ENCODE results near the gene ZFAND3.

Gene ZFAND3

GRCh38 chr6:37806213-37806612 lies 13.3 kb upstream of the ZFAND3 start:
- TF ChIP-seq, protein P1, sequence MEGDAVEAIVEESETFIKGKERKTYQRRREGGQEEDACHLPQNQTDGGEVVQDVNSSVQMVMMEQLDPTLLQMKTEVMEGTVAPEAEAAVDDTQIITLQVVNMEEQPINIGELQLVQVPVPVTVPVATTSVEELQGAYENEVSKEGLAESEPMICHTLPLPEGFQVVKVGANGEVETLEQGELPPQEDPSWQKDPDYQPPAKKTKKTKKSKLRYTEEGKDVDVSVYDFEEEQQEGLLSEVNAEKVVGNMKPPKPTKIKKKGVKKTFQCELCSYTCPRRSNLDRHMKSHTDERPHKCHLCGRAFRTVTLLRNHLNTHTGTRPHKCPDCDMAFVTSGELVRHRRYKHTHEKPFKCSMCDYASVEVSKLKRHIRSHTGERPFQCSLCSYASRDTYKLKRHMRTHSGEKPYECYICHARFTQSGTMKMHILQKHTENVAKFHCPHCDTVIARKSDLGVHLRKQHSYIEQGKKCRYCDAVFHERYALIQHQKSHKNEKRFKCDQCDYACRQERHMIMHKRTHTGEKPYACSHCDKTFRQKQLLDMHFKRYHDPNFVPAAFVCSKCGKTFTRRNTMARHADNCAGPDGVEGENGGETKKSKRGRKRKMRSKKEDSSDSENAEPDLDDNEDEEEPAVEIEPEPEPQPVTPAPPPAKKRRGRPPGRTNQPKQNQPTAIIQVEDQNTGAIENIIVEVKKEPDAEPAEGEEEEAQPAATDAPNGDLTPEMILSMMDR (conservative IDR thresholded peaks at IDR 0.05; ENCODE audit: control insufficient read depth, insufficient read depth, low read depth, low read length) = no peak
- no peak overlapping the region for H3K4me3 ChIP-seq (ENCODE audit: control insufficient read depth, low read depth, low read length)
- no peak for DNase-seq (ENCODE audit: low read depth)

GRCh38 chr6:37807656-37808055 lies 11.9 kb upstream of the ZFAND3 start:
- no peak overlapping the region for H3K4me3 ChIP-seq (ENCODE audit: control insufficient read depth, low read depth, low read length)
- TF ChIP-seq, protein P1 (conservative IDR thresholded peaks at IDR 0.05; ENCODE audit: control insufficient read depth, insufficient read depth, low read depth, low read length) = no peak
- DNase-seq (ENCODE audit: low read depth) = no peak

- DNase-seq (ENCODE audit: low read depth) = peak; percentile 70
- no peak overlapping the region for H3K4me3 ChIP-seq (ENCODE audit: control insufficient read depth, low read depth, low read length)
- TF ChIP-seq, protein P1 (conservative IDR thresholded peaks at IDR 0.05; ENCODE audit: control insufficient read depth, insufficient read depth, low read depth, low read length) = no peak
Measured at GRCh38 chr6:37809197-37809543, 10.4 kb upstream of the ZFAND3 start.

DNA sequence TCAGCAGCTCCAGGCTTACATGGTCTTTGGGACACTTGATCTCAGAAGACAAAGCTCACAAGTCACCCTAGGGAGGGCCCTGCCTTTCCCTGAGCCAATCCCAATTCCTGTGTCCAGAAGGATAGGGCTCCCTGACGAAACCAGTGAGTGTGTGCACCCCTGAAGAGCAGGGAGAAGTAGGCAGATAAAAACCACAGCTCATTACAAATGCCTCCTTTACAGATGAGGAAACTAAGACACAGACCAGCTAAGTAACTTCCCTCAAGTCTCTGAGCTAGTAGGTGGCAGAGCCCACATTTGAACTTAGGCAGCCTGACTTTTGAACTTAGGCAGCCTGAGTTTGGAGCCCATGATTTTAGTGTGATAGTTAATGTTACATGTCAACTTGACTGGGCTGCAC lies 6.7 kb upstream of the ZFAND3 start:
- no peak overlapping the region for H3K4me3 ChIP-seq (ENCODE audit: control insufficient read depth, low read depth, low read length)

GRCh38 chr6:37814374-37814773 lies 5.2 kb upstream of the ZFAND3 start:
- TF ChIP-seq, protein P1 (conservative IDR thresholded peaks at IDR 0.05; ENCODE audit: control insufficient read depth, insufficient read depth, low read depth, low read length) = no peak
- DNase-seq (ENCODE audit: low read depth) = no peak
- no peak overlapping the region for H3K4me3 ChIP-seq (ENCODE audit: control insufficient read depth, low read depth, low read length)

More for the DNA sequence above, 6.7 kb upstream of the ZFAND3 start:
- no peak for DNase-seq (ENCODE audit: low read depth)
- TF ChIP-seq, protein P1 (conservative IDR thresholded peaks at IDR 0.05; ENCODE audit: control insufficient read depth, insufficient read depth, low read depth, low read length) = no peak

DNA sequence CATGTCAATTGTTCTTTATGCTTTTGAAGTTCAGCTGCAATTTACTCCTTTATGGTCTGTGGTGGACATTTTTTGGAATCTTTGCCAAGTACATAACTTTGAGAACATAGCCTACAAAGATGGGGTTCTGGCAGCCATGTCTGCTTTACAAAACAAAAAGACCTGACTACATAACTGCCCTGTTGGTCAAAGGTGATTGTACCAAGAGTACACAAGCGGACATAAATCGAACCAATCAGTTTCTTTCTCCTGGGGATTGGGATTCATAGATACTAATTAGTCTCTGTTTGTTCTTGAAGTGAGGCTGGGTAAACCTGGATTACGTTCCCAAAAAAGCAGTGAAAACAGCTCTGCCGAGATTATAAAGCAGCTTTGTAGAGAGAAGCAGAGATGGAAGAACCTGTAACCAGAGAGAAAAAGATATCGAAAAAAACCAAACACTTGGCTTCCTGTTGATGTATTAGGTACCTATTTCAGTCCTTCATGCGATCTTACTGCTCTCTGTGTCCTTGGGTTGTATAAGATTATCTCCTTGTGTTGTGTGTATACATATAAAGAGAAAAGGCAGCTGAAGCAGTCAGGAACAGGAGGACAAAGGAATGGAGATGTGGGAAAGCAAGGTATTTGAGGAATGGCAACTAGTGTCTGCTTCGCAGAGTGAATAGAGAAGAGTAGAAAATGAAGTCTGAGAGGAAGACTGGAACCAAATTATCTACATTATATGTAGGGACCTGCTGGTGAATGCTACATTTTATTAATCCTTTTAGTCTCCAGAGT lies 2.7 kb upstream of the ZFAND3 start:
- no peak overlapping the region for H3K4me3 ChIP-seq (ENCODE audit: control insufficient read depth, low read depth, low read length)
- TF ChIP-seq, protein P1 (conservative IDR thresholded peaks at IDR 0.05; ENCODE audit: control insufficient read depth, insufficient read depth, low read depth, low read length) = no peak
- no peak for DNase-seq (ENCODE audit: low read depth)
